NCI-H1694 (cell line): ENCODE data around the gene SH2B2.
"Not testable (repeated sequence)": the region's sequence is repeated elsewhere in the genome, so short reads cannot be mapped to it uniquely, and the experiment has no call there.

ENCODE experiments used
- DNase-seq: peaks from one replicate; lab custom pipeline; 2025; lab: John Stamatoyannopoulos, UW

Gene SH2B2

DNA sequence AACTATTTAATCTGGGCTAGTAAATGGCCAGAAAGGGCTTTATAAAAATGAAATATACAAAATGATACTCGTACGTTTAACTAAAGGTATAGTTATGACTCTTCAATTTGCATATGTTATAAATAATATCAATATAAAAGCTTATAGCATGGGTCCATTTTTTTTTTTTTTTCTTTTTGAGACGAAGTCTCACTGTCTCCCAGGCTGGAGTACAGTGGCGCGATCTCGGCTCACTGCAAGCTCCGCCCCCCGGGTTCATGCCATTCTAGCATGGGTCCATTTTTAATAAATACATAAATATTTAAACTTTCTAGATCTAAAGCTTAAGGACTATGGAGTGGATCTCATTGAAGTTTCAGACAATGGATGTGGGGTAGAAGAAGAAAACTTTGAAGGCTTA, 50.3 kb downstream of the SH2B2 start:
- DNase-seq, result not testable (repeated sequence)

- DNase-seq, result not testable (repeated sequence)
These were observed 50.8 kb downstream of the SH2B2 start for GRCh38 chr7:102337420-102337819.

- not testable (repeated sequence) for DNase-seq
These were observed 54.1 kb downstream of the SH2B2 start for GRCh38 chr7:102340599-102341368.

GRCh38 chr7:102346983-102347382, 60.3 kb downstream of the SH2B2 start:
- not testable (repeated sequence) for DNase-seq

DNA sequence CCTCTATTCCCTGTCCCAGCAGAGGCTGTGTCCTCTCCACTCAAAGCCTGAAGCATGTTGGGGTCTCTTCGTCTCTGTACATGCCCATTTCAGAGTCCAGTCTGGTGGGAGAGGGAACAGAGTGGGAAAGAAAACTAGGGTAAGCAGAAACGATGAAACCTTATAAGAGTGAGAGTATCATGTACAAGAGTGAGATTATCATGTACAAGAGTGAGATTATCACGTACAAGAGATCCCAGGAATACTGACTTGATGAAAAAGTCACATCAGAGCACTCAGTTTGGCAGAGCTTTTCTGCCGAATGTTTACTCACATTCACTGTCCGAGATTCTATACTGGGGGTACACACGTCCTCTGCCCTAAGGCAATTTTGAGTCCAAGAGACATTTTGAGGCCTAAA, 69.7 kb downstream of the SH2B2 start, which contains the start of gene SPDYE6:
Gene SPDYE6 (minus strand): TSS at position 101 of the 400 bp plus-strand sequence. CDS start 421 bp downstream, outside the sequence.
- DNase-seq, result not testable (repeated sequence)

GRCh38 chr7:102363549-102364393, 77.1 kb downstream of the SH2B2 start:
- DNase-seq, result peak; percentile 98

- DNase-seq, result not testable (repeated sequence)
These were observed 77.8 kb downstream of the SH2B2 start for GRCh38 chr7:102364394-102364886.

DNA sequence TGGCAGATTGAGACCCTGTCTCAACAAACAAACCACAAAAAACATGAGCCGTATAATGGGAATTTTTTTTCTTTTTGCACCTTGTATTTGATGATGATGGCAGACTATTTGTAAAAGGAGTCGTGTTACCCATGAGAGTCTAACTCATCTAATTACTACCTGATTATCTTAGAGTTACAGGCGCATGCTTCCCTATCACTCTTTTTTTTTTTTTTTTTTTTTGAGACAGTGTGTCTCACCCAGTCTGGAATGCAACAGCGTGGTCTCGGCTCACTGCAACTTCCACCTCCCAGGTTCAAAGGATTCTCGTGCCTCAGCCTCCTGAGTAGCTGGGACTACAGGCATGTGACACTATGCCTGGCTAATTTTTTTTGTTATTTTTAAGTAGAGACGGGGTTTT, 78.7 kb downstream of the SH2B2 start:
- not testable (repeated sequence) for DNase-seq

DNA sequence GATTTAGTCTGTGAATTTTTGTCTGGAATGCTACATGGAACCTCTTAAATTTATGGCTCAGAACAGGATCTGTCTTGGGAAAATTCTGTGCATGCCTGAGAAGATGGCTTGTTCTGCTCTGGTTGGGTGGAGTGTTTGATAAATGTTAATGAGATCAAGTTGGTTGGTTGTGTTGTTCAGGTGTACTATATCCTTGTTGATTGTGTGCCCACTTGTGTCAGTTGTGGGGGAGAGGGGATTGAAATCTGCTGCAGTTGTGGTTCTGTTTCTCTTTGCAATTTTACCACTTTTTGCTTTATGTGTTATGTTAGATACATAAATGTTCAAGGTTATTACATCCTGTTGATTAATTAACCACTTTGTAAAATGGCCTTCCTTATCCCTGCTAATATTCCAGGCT, 83.4 kb downstream of the SH2B2 start:
- not testable (repeated sequence) for DNase-seq
